ENCODE measurements around the gene KCNQ1OT1.

KCNQ1OT1 gene

GRCh38 chr11:2717561-2718325, 17.9 kb upstream of the KCNQ1OT1 start:
- no peaks in the 10 kb centered on the region for H3K9me3 ChIP-seq (ENCODE audit: control insufficient read depth, insufficient read depth, low read depth, low read length)
- ChIA-PET POLR2A (no interaction called here), CTCF (interaction anchor here (1.3 kb wide), 1 partner anchor 184 kb away, joined by 3 read pairs; no protein-coding TSS in a partner anchor)
- no peaks in the 10 kb centered on the region for H3K4me1 ChIP-seq (ENCODE audit: control insufficient read depth, insufficient read depth, low read length)
- TF ChIP-seq ZNF324 (tag by site-specific recombination; IDR thresholded peaks at IDR 0.05) (no peak), ZNF202 (tag by site-specific recombination; IDR thresholded peaks at IDR 0.05; ENCODE audit: borderline replicate concordance) (no peak), PBX3 (CRISPR knock-in tag; IDR thresholded peaks at IDR 0.05) (no peak), ZIC2 (tag by site-specific recombination; IDR thresholded peaks at IDR 0.05) (no peak), ZNF830 (tag by site-specific recombination; IDR thresholded peaks at IDR 0.05; ENCODE audit: low read depth) (no peak), ZNF362 (tag by site-specific recombination; IDR thresholded peaks at IDR 0.05) (no peak), ZBTB1 (tag by site-specific recombination; IDR thresholded peaks at IDR 0.05) (no peak), ZNF530 (tag by site-specific recombination; IDR thresholded peaks at IDR 0.05; ENCODE audit: low read depth) (no peak), HIC1 (tag by site-specific recombination; IDR thresholded peaks at IDR 0.05) (no peak), ZBTB20 (tag by site-specific recombination; IDR thresholded peaks at IDR 0.05) (no peak), ZNF510 (tag by site-specific recombination; IDR thresholded peaks at IDR 0.05; ENCODE audit: insufficient replicate concordance) (no peak), WT1 (tag by site-specific recombination; IDR thresholded peaks at IDR 0.05) (no peak), OSR2 (tag by site-specific recombination; IDR thresholded peaks at IDR 0.05) (no peak), ZNF629 (tag by site-specific recombination; IDR thresholded peaks at IDR 0.05) (no peak)
- H3K36me3 ChIP-seq (ENCODE audit: control insufficient read depth in 2 of 2, insufficient read depth in 1 of 2, low read length in 2 of 2) = no peaks in the 10 kb centered on the region
- no peak overlapping the region for H3K27ac ChIP-seq (ENCODE audit: extremely low read depth, low read depth, low read length)
- no peak overlapping the region for H3K4me3 ChIP-seq (ENCODE audit: low read depth, low read length)

GRCh38 chr11:2716376-2717095, 16.7 kb upstream of the KCNQ1OT1 start:
- Histone ChIP-seq H3K36me3 (ENCODE audit: control insufficient read depth in 2 of 2, insufficient read depth in 1 of 2, low read length in 2 of 2) (no peaks in the 10 kb centered on the region), H3K4me1 (ENCODE audit: control insufficient read depth, insufficient read depth, low read length) (no peaks in the 10 kb centered on the region), H3K27ac (ENCODE audit: extremely low read depth, low read depth, low read length) (no peak overlapping the region), H3K4me3 (ENCODE audit: low read depth, low read length) (no peak overlapping the region), H3K9me3 (ENCODE audit: control insufficient read depth, insufficient read depth, low read depth, low read length) (no peaks in the 10 kb centered on the region)
- ChIA-PET POLR2A (no interaction called here), CTCF (interaction anchor here (1.3 kb wide), 1 partner anchor 183 kb away, joined by 3 read pairs; no protein-coding TSS in a partner anchor)
- TF ChIP-seq TCF7L2 (IDR thresholded peaks at IDR 0.05; ENCODE audit: borderline replicate concordance, low read depth, low read length) = no peak
- TF ChIP-seq ZBTB48 (tag by site-specific recombination; IDR thresholded peaks at IDR 0.05) = no peak
- no peak for TF ChIP-seq ZBTB17 (tag by site-specific recombination; IDR thresholded peaks at IDR 0.05)
- no peak for TF ChIP-seq SALL2 (tag by site-specific recombination; IDR thresholded peaks at IDR 0.05; ENCODE audit: borderline replicate concordance)
- no peak for TF ChIP-seq ZNF777 (tag by site-specific recombination; IDR thresholded peaks at IDR 0.05; ENCODE audit: borderline replicate concordance)
- no peak for TF ChIP-seq ZNF560 (tag by site-specific recombination; IDR thresholded peaks at IDR 0.05; ENCODE audit: borderline replicate concordance)
- no peak for TF ChIP-seq ZNF140 (tag by site-specific recombination; IDR thresholded peaks at IDR 0.05)
- no peak for TF ChIP-seq ZBTB21 (tag by site-specific recombination; IDR thresholded peaks at IDR 0.05)
- TF ChIP-seq ZNF146 (tag by site-specific recombination; IDR thresholded peaks at IDR 0.05) = no peak
- TF ChIP-seq ZNF2 (tag by site-specific recombination; IDR thresholded peaks at IDR 0.05) = no peak
- no peak for TF ChIP-seq ZNF292 (tag by site-specific recombination; IDR thresholded peaks at IDR 0.05; ENCODE audit: borderline replicate concordance, low read depth)
- TF ChIP-seq ZNF280D (tag by site-specific recombination; IDR thresholded peaks at IDR 0.05) = no peak
- no peak for TF ChIP-seq ZNF548 (tag by site-specific recombination; IDR thresholded peaks at IDR 0.05)
- TF ChIP-seq ZNF239 (tag by site-specific recombination; IDR thresholded peaks at IDR 0.05) = no peak

Measured in HEK293 (cell line).